GM19324 (cell line): ENCODE measurements around the gene ANK3.

Experiments used
- ATAC-seq: cut with Tn5 transposase; IDR thresholded peaks from one replicate; pipeline ENCODE4 v1.9.1; 2021; ENCODE audit warnings: mild to moderate bottlenecking, moderate library complexity; ENCODE audit not compliant: unreplicated experiment, low FRiP score

The ANK3 gene

GRCh38 chr10:60192946-60193345 lies 196.7 kb downstream of the ANK3 start:
- ATAC-seq = no peak

- no peak for ATAC-seq
Measured at GRCh38 chr10:60189861-60190475, 199.7 kb downstream of the ANK3 start.

GRCh38 chr10:60188548-60188947 lies 201.1 kb downstream of the ANK3 start:
- no peak for ATAC-seq

DNA sequence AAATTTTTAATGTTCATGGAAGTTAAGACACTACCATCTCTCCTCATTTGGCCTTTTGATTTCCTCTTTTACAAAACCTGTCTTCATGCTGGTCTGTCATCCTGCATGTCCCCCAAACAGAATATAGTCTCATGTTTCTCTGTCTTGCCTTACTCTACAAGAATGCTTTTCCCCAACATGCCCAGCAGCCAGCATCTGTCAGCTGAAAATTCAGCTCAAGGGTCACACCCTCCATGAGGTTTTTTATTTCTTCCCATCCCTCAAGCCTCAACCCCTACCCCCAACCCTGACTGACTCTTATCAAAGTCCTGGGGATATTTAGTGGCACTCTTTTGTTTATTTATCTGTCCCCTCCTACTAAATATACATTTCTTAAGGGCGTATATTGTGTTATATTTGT lies 202.0 kb downstream of the ANK3 start:
- ATAC-seq = no peak

- ATAC-seq = no peak
Measured at GRCh38 chr10:60186315-60187071, 203.2 kb downstream of the ANK3 start.

- no peak for ATAC-seq
Measured at GRCh38 chr10:60185421-60185820, 204.3 kb downstream of the ANK3 start.

DNA sequence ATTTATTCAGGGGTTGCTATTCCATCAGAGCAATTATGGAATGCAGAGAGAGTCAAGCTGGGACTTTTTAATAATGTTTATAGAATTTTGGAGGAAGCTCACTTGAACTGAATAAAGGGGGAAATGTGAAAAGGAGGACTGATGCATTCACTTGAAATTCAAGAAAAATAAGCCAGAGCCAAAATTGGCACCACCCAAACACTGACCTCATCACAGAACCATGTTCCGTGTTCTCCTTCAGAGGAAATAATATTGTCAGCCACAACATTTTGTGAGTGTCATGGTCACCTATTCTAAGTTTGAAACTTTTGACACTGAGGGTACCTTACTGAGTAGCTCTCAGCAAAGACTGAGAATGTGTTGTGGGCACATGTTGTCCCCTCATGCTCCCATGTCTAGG lies 207.0 kb downstream of the ANK3 start:
- no peak for ATAC-seq

- no peak for ATAC-seq
Measured at GRCh38 chr10:60176925-60177324, 212.8 kb downstream of the ANK3 start.

DNA sequence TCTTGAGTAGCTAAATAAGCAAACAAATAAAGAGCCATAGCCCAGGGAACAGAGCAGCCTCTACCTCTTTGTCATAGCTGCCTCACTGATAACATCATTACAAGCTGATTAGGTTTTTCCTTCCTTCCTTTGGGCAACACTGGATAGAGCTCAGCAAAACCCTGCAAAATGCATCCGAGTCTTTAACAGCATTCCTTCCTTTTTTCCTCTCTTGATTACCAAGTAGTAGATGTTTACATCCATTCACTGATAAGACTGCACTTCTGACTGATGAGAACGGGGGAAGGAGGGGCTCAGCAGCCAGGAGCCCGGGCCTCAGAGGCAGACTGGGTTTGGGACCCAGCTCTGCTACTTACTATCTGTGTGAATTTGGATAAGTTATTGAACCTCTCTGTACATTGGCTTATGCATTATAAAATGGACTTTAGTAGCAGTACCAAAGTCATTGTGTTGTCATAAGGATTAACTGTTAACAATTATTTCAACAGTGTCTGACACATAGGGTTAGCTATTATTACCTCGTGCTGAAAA lies 214.2 kb downstream of the ANK3 start:
- ATAC-seq = no peak

DNA sequence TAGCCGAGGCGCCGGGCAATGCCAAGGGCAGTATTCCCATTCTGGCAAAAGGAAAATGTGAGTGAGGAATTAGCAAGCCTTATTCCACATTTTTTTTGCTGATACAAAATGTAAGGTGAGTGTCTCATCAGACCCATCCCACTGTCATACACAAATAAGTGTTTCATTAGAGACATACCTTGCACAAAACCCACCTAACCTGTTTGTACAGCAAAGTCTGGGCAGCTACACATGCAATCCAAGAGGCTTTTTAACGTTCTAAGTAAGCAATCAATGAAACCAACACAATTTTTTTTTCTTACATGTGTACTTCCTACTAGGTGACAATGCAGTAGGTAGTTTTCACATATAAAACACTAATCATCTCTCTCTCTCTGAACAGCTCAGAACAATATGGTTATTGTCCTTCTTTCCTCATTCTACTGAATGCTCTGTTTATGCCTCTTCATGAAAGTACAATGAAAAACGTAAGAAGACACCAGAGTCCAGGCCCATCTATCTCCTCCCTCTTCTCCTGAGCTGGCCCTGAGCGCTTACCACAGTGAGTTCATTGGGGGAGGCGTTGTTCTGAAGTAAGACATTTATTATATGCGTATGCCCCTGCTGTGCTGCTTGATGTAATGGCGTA lies 217.2 kb downstream of the ANK3 start:
- ATAC-seq = no peak

- no peak for ATAC-seq
Measured at GRCh38 chr10:60171436-60172013, 218.2 kb downstream of the ANK3 start.

DNA sequence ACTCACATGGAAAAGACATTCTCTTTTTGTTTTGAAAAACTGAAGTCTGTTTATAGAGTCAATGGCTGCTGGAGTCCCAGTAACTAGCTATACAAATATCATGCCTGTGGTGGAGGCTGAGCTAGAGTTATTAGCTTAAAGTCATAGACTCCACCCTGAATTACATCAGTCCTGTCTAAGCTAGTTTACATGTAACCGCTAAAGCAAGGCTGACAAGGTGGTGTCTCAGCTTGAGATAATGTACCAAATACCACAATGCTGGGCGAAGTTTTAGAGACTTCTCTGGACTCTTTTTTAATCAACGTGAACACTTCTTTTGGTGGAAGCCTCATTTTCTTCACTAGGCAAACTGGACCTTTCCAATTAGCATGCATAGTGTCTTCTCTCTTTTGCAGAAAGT lies 219.4 kb downstream of the ANK3 start:
- no peak for ATAC-seq

GRCh38 chr10:60169111-60169510 lies 220.6 kb downstream of the ANK3 start:
- no peak for ATAC-seq

- ATAC-seq = no peak
Measured at GRCh38 chr10:60167050-60167449, 222.6 kb downstream of the ANK3 start.

GRCh38 chr10:60163786-60164185 lies 225.9 kb downstream of the ANK3 start:
- no peak for ATAC-seq

GRCh38 chr10:60162631-60163030 lies 227.0 kb downstream of the ANK3 start:
- ATAC-seq = no peak

DNA sequence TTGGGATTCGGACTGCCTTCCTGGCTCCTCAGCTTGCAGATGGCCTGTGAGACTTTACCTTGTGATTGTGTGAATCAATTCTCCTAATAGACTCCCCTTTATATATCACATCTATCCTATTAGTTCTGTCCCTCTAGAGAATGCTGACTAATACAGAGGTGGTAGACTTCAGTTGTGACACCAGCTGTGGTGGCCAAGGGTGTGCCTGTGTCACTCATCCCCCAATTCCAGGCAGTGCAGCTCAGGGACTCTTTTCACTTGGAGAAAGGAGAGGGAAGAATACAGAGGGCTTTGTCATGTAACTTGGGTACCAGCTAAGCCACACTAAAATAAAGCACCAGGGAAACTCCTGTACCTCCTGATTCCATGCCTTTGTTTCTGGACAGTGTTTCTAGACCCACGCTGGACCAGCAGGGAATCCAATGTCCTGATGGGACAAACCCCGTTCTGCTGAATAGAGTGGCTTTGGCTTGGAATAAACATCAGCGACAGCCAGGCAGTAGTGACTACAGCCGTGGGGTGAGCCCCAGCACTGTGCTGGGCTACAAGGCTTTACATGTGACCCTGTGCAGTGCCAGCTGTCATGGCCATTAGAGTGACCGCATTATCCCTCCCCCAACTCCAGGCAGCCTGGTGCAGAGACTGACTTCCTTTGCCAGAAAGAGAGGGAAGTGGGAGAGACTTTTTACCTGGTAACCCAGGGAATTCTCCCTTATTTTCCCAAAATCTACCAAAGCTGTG lies 233.6 kb downstream of the ANK3 start:
- ATAC-seq = no peak

- ATAC-seq = no peak
Measured at GRCh38 chr10:60155099-60155877, 234.4 kb downstream of the ANK3 start.

- ATAC-seq = no peak
Measured at GRCh38 chr10:60149003-60149402, 240.7 kb downstream of the ANK3 start.
